ENCODE measurements around the gene PLAGL1.
A peak's percentile ranks its signal among the peaks of the same experiment; 100 is the strongest.

Gene PLAGL1

DNA sequence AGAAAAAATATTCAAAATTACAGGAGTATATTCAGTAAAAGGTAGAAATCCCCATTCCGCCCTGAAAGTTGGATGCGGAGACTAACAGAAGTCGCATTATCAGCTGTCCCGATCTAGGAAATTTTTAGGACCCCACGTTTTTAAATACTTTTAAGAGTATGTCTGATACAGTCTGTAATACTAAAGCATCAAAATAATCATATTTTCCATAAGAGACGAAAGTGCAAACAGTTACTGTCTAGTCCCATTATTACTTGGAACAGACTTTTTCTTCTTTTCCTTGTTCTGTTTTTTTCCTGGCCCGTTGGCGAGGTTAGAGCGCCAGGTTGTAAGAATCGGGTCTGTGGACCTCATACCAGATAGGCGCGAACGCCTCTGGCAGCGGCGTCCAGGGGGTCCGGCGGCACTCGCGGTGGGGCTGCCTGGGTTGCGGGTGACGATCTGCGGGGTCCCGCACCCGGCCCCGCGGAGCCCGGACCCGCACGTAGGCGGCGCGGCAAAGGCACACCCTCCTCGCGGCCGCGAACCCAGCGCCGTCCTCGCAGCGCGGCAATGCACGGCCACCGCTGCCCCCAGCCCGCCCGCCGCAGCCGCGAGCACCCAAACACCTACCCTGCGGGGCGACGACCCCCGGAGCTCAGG is 460 bp downstream of the PLAGL1 start:
- DNase-seq = no peak

DNA sequence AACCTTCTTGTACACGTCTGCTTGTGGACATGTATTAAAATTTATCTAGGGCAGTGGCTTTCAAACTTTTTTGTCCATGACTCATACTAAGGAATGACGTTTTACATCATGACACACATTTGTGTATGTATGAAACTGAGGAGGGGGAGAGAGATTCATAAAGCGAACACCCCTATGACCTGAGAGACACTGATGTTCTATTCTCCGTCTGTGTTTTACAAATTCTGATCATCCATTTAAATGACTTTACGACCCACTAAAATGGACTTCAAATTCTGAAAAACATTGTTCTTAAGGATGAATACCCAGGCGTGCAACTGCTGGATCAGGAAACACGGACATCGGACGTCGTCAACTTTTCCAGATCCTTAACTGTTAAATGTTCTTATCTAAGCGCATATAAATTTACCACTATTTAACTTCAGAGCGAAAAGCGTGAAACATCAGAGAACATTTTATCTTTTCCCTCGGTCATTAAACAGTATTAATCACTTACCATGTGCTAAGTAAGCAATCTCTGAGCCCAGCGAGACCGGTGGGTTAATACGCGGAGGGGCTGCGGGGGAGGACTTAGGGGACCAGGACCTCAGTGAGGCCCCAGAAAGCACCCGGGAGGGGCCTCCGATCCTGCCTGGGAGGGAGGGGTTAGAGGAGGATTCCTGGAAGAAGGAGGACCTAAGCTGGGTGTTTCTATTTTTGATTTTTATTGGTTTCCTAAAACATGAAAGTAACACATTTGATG is 1.2 kb downstream of the PLAGL1 start:
- DNase-seq = peak; percentile 7

DNA sequence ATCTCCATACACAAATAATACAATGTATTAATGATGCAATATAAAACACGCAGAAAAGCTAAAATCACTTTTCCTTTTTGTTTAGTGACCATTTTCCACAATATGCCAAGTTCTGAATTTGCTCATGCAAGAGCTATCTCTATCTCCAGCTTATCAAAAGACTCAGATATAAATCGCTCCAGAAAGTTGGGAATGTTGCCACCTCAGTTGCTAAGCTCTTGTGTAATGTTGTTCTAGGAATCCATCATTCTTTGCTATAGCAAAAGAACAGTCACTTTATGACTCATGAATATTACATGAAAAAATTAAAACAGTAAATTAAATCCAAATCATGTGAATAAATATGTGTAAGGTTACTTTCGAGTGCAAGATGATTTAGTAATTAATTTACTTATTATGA is 8.7 kb downstream of the PLAGL1 start:
- no peak for DNase-seq

DNA sequence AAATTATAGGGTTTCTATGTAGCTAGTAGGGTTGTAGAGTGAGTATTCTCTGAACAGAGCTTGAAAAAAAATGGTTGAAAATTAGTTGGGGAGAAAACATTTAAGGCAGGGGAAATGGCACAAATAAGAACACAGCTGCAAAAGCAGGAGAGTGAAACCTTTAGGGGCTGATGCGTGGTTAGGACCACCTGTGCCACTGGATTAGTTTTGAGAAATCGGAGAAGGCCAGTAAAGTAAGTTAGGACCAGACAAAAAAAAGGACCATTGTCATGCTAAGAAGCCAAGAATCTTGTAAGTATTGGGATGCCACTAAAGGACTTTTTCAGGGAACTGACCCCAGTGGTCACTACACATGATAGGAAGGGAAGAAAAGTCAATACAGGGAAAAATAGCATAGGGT is 9.4 kb downstream of the PLAGL1 start:
- no peak for DNase-seq

- no peak for DNase-seq
Measured at GRCh38 chr6:143993965-143994646, 14.0 kb downstream of the PLAGL1 start.

DNA sequence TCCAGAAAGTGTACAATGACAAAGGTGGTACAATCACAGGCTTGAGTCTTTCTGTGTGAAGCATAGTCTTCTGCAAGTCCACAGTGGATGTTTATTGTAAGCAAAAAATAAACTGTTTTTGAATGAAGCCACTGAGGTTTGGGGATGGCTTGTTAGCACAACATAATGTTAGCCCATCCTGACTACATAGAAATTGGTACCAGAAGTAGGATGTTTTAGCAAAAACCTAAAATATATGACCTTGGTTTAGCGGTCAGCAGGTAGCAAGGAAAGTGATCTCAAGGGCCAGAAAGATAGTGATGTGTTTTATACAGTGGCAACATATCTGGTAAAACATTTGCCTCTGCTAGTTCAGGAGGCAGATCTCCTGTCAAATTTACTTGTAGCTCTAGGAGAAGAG is 15.8 kb downstream of the PLAGL1 start:
- no peak for DNase-seq

GRCh38 chr6:143986463-143987065 is 21.5 kb downstream of the PLAGL1 start:
- DNase-seq = no peak

GRCh38 chr6:143984666-143985065 is 23.4 kb downstream of the PLAGL1 start:
- DNase-seq = no peak

DNA sequence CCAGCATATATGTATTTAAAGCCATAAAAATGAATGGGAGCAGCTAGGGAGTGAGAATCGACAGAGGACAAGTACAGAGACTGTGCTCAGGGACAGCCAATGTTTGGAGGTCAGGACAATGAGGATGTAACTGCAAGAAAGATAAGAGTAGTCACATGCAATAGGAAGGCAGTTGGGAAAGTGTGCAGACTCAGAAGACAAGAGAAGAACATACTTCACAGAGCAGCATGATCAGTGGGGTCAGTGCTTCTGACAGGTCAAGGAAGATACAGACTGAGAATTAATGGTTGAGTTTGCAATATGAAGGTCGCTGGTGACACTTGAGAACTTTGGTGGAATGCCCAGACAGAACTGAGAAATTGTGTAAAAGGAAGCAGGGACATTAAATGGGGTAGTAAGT is 25.1 kb downstream of the PLAGL1 start:
- DNase-seq = no peak

DNA sequence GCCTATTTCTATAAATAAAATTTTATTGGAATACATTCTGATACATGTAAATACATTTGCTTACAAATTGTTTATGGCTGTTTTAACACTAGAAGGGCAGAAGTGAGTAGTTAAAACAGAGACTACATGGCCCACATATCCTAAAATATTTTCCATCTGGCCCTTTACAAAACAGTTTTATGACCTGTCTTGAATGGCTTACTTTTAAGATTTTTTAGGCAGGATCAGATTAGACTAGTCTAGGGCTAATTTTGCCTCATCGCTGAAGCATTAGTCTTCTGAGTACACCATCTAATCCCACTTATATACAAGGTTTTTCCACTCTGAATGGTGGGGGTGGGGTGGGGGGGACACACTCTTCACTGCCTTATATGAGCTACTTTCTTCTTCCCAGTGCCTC is 27.1 kb downstream of the PLAGL1 start:
- DNase-seq = no peak

DNA sequence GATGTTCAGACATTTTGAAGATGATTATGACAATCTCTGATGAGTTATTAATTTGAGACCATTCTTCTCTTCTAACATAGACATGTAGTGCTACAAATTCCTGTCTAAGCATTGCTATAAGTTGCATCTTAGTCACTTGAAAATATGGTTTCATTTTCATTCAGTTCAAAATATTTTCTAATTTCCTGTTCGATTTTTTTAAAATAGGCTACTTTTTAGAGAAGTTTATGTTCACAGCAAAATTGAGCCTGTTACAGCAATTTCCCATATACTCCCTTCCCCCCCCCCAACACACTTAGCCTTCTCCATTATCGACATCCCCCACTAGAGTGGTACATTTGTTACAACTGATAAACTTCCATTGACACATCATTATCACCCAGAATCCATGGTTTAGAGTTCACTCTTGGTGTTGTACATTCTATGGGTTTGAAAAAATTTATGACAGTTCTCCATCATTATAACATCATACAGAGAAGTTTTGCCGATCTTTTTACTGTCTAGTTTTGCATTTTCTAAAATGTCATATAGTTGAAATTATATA is 31.2 kb downstream of the PLAGL1 start:
- no peak for DNase-seq

DNA sequence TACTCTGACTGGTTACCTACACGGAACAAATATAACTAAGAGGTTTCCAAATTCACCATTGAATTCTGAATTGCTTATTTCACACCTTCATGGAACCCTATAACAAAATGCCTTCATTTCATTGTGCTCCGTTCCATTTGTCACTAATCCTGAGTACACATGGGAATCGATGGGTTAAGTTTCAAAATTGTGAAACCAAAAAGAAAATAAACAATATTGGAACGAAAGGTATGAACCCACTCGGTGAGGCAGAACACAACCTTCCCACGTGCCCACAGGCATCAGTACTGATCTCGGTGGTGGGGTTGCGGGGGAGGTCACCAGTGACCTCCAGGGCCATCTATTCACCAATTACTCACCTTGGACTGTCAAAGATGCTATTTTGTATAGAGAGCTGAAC is 34.0 kb downstream of the PLAGL1 start:
- no peak for DNase-seq

DNA sequence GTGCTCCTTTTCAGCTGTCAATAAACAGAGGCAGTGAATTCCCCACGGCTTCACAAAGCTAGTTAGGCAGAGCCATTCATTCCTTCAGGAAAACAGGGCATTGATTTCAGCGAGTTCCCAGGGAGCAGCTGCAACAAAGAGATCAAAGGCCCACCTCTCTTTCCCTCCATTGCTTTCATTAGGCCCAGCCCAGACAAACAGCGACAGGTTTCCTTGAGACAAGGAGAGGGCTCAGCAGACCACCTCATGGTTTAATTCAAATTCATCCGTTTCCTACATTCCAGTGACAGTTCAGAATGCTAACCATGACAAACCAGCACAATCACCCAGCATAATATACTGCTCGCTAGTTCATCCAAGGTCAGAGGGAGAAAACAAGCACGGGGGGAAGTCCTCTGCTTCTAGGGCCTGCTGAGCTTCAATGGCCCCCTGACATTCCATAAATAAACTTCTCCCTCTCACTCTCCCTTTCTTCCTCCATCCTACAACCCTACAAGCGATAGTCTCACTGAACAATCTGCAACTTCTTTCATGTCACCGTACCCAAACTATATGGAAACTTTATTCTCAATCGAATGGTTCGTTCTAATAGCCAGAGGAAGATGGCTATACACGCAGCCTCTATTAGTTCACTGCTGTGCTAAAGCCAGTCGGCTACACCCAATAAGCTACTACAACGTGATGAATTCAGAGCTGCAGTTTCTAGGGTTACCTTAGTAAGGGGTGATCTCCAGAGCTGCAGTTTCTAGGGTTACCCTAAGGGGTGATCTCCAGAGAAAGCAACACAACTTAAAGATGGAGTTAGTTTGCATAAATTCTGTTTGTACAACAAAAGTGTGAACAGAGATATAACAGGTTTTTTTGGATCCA is 34.7 kb downstream of the PLAGL1 start:
- no peak for DNase-seq

DNA sequence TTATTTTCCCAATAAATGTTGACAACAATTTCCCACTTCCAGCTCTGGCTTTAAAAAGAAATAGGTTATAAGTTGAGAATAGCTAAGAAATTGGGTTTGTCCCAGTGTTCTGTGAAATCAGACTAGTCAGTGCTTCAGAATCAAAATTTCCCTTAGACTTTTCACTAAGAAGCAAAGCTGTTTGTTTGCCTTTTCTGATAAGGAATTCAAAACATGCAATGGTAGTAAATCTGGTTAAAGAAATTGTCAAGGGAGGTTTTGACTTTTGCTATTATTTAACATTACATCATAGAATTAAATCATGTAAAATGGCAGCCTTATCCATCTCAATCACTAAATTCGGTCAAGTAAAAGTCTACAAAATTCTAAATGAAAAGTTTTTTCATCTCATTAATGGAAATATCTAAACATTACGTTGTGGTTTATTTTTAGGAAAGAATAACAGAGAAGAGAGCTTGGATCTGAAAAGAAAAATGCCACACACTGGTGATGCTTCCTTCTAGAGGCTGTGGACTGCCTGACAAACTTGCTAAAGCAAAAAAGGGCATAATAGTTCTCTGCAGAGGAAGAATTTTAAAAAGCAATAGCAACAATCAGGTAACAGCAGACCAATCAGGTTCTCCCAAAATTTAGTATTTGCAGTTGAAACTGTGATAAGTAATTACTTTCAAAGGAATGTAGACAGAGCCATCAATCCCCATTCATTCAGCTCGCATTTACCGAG is 36.4 kb downstream of the PLAGL1 start:
- no peak for DNase-seq

DNA sequence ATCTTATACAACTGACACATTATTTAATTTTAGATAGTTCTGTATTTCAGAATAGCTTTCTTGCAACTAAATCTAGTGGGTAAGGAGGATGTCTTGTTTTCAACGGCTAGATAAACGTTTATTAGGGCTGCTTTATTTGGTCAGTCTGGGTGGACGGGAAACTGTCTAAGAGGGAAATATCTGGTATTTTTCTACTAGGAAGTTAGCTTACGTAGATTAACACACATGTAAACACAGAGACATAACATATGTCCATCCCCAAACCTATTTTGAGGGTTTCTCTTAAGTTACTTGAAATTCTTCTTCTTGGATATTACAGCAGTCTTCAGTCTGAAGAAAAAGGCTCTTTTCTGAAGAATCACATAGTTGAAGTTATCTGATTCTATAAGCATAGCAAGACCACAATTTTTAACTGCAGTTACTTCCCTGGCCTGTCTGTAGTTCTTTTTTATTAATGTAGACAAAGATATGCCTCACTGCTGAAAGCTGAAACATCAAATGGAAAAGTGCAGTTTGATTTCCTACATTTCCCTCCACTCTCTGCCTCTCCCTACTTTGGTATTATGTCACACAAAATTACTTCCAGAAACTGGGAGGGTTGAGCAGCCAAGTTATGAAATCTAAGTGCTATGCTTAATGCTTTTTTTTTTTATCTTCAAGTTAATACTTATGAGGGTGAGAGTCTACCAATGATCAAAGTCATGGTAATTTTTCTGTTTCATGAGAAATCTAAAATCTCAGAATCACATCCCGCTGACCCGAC is 37.4 kb downstream of the PLAGL1 start:
- DNase-seq = no peak

GRCh38 chr6:143969077-143969476 is 39.0 kb downstream of the PLAGL1 start:
- no peak for DNase-seq

DNA sequence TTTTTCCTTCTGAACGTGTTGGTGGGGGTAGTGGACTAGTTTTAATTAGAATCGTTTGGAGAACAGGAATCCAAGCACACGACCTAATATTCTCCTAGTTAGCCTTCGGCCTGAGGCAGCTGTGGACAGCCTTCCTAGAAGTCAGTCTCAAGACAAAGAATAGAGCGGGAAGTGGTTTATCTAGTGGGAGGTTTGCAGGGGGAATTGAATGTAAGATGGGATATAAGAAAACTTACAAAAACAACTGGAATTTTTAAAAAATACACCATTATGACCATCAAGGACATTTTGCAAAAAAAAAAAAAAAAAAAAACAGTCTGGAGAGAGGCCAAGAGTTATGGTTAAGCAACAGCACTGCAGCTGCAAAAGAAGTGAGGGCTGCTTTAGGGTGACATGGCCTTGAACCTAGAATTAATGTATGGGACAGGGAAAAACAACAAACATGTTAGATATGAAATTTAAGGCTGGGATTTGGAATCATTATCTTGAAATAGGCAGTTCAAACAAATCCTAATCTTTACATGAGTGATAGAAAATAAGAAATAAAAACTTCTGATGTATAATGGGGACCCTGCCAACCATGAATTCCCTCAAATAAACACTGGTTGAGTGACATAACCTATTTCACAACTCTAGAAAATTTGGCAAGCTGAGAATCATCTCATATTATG is 40.2 kb downstream of the PLAGL1 start:
- no peak for DNase-seq

DNA sequence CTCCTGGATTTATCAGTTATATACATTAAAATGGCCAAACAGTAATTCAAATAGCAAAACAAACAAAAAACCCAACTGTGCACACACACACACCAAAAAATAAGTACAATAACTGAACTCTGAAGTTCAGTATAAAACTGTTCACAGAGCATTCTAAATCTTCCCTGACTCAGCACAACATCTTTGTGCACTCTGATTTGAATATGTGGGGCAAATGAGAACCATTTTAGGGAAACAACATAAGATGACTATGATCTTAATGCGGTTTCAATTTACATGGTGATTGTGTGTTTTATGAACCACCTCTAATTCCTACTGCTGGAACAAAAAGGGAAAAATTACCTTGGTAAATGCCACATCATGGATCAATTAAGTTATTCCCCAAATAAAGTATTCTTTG is 41.7 kb downstream of the PLAGL1 start:
- no peak for DNase-seq

GRCh38 chr6:143965503-143966171 is 42.4 kb downstream of the PLAGL1 start:
- DNase-seq = no peak

GRCh38 chr6:143964674-143965081 is 43.4 kb downstream of the PLAGL1 start:
- no peak for DNase-seq
